HEK293T (cell line): ENCODE measurements around the gene LYPD1.

Experiments
- CTCF ChIA-PET: fragments of 350-600 bp; formaldehyde crosslinking; extraction: SDS; loops from one replicate; lab custom pipeline; 2021; ENCODE audit warnings: antibody characterized with exemption, inconsistent platforms; lab: Yijun Ruan, JAX
- POLR2A ChIA-PET: fragments of 350-600 bp; formaldehyde crosslinking; extraction: SDS; loops from one replicate; lab custom pipeline; 2020; ENCODE audit warnings: antibody characterized with exemption, inconsistent platforms; lab: Yijun Ruan, JAX
- DNase-seq: peaks from one replicate; pipeline ENCODE4 v3.0.0; 2012; ENCODE audit warnings: mixed read lengths; ENCODE audit errors: extremely low spot score
- ARNT ChIP-seq: fragments of 450-650 bp; IDR thresholded peaks from 2 replicates; pipeline ENCODE4 v1.6.1; 2017; ENCODE audit warnings: mild to moderate bottlenecking
- BHLHE40 ChIP-seq: fragments of 450-650 bp; IDR thresholded peaks from 2 replicates; pipeline ENCODE4 v1.6.1; 2016; ENCODE audit warnings: mild to moderate bottlenecking, moderate library complexity, borderline replicate concordance
- CTBP1 ChIP-seq: fragments of 450-650 bp; IDR thresholded peaks from 2 replicates; pipeline ENCODE4 v1.6.1; 2016; ENCODE audit warnings: borderline replicate concordance
- ELF4 ChIP-seq: fragments of 450-650 bp; IDR thresholded peaks from 2 replicates; pipeline ENCODE4 v1.6.1; 2017; ENCODE audit warnings: antibody characterized with exemption
- FOXA1 ChIP-seq: fragments of 450-650 bp; IDR thresholded peaks from 2 replicates; pipeline ENCODE4 v1.6.1; 2016; ENCODE audit warnings: mild to moderate bottlenecking
- FOXK2 ChIP-seq: fragments of 450-650 bp; IDR thresholded peaks from 2 replicates; pipeline ENCODE4 v1.6.1; 2016; ENCODE audit warnings: mild to moderate bottlenecking
- FOXM1 ChIP-seq: fragments of 450-650 bp; IDR thresholded peaks from 2 replicates; pipeline ENCODE4 v1.6.1; 2017; ENCODE audit warnings: mild to moderate bottlenecking, borderline replicate concordance
- HDGF ChIP-seq: fragments of 450-650 bp; IDR thresholded peaks from 2 replicates; pipeline ENCODE4 v1.6.1; 2017; ENCODE audit warnings: antibody characterized with exemption, borderline replicate concordance
- L3MBTL2 ChIP-seq: fragments of 450-650 bp; conservative IDR thresholded peaks from 2 replicates; pipeline ENCODE4 v1.6.1; 2016; ENCODE audit warnings: mild to moderate bottlenecking
- LEF1 ChIP-seq: fragments of 450-650 bp; IDR thresholded peaks from 2 replicates; pipeline ENCODE4 v1.6.1; 2017; ENCODE audit warnings: mild to moderate bottlenecking, borderline replicate concordance
- NFRKB ChIP-seq: fragments of 450-650 bp; IDR thresholded peaks from 2 replicates; pipeline ENCODE4 v1.6.1; 2016; ENCODE audit warnings: mild to moderate bottlenecking, moderate library complexity
- SP1 ChIP-seq: fragments of 450-650 bp; IDR thresholded peaks from 2 replicates; pipeline ENCODE4 v1.6.1; 2017
- SUZ12 ChIP-seq: fragments of 450-650 bp; IDR thresholded peaks from 2 replicates; pipeline ENCODE4 v1.6.1; 2016; ENCODE audit warnings: mild to moderate bottlenecking
- TARDBP ChIP-seq: fragments of 450-650 bp; IDR thresholded peaks from 2 replicates; pipeline ENCODE4 v1.6.1; 2016
- ZNF384 ChIP-seq: fragments of 450-650 bp; IDR thresholded peaks from 2 replicates; pipeline ENCODE4 v1.6.1; 2016
- TF ChIP-seq, protein P1 (sequence below): fragments of 450-650 bp; IDR thresholded peaks from 2 replicates; pipeline ENCODE4 v1.6.1; 2016

The LYPD1 gene

DNA sequence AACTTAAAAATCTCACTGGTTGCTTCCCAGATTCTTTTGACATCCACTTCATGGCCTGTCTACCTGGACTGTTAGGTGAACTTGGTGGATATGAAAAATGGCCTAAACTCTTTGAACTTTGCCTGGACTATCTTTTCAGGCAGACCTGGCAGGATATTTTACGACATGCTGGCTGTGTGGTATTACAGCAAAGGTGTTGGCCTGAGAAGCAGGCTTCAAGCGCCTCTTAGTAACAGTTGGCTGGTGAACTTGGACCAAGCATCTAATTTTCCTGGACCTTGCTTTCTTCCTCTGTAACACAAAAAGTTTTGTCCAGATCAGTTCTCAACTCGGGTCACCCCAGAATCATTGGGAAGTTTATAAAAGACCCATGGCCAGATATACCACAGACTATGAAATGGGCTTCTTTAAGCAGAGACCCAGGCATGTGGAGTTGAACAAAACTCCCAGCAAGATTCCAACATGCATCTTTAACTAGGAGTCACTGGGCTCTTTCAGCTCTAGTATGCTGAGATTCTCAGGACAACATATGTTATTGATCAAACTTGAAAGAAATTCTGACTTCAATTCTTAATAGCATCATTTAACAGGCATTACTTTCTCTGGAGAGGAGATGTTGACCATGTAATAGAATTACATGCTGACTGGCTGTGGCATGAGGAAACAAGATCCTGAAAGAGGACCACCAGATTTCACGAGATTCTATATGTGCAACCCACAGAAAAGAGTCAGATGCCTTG is 4.4 kb downstream of the LYPD1 start:
- ChIA-PET POLR2A (no interaction called here), CTCF (interaction anchor here (0.5 kb wide), 1 partner anchor 12 kb away, joined by 7 read pairs; no protein-coding TSS in a partner anchor)
- no peak for DNase-seq
- TF ChIP-seq ARNT (no peak), HDGF (no peak), CTBP1 (no peak), ELF4 (no peak), TARDBP (no peak), FOXA1 (no peak), LEF1 (no peak), ZNF384 (no peak), SUZ12 (no peak), L3MBTL2 (no peak), NFRKB (no peak)

- DNase-seq = no peak
- TF ChIP-seq TARDBP = no peak
- TF ChIP-seq HDGF = no peak
- TF ChIP-seq LEF1 = no peak
- no peak for TF ChIP-seq FOXM1
- TF ChIP-seq NFRKB = no peak
- TF ChIP-seq, protein P1, sequence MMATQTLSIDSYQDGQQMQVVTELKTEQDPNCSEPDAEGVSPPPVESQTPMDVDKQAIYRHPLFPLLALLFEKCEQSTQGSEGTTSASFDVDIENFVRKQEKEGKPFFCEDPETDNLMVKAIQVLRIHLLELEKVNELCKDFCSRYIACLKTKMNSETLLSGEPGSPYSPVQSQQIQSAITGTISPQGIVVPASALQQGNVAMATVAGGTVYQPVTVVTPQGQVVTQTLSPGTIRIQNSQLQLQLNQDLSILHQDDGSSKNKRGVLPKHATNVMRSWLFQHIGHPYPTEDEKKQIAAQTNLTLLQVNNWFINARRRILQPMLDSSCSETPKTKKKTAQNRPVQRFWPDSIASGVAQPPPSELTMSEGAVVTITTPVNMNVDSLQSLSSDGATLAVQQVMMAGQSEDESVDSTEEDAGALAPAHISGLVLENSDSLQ = no peak
- no peak for TF ChIP-seq FOXK2
- no peak for TF ChIP-seq ELF4
- no peak for TF ChIP-seq SUZ12
- TF ChIP-seq SP1 = no peak
- TF ChIP-seq ARNT = no peak
- TF ChIP-seq L3MBTL2 = no peak
- no peak for TF ChIP-seq ZNF384
- TF ChIP-seq CTBP1 = no peak
- no peak for TF ChIP-seq FOXA1
- TF ChIP-seq BHLHE40 = no peak
- CTCF ChIA-PET = no interaction called here
- POLR2A ChIA-PET = no interaction called here
Measured at GRCh38 chr2:132664096-132664495, 5.9 kb downstream of the LYPD1 start.

- ChIA-PET CTCF (no interaction called here), POLR2A (no interaction called here)
- TF ChIP-seq ARNT = no peak
- TF ChIP-seq ZNF384 = no peak
- no peak for TF ChIP-seq FOXK2
- TF ChIP-seq BHLHE40 = no peak
- TF ChIP-seq, protein P1 = no peak
- TF ChIP-seq LEF1 = no peak
- no peak for TF ChIP-seq TARDBP
- no peak for TF ChIP-seq L3MBTL2
- no peak for TF ChIP-seq SUZ12
- no peak for TF ChIP-seq FOXA1
- TF ChIP-seq HDGF = no peak
- no peak for TF ChIP-seq ELF4
- TF ChIP-seq SP1 = no peak
- TF ChIP-seq FOXM1 = no peak
- no peak for TF ChIP-seq CTBP1
- peak; percentile 8 for DNase-seq
Measured at GRCh38 chr2:132662732-132663131, 7.3 kb downstream of the LYPD1 start.

DNA sequence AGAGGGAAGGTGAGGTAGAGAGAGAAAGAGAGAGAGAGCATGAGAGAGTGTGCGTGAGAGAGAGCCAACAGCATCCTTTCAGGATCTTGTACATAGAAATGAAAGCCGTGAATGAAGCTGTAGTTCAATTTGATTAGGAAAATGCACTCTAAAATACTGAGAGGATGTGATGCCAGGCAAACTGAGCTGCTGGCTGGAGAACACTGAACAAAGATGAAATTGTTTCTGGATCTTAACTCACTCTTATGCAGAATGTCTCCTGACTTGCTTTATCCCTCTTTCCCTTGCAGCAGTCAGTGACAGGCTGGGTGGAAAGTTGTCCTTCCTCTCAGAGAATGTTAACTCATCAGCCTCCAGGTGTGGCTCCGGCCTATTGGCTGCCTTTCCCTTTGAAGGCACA is 10.7 kb downstream of the LYPD1 start:
- TF ChIP-seq FOXM1 (no peak), BHLHE40 (no peak)
- no peak for DNase-seq
- CTCF ChIA-PET = interaction anchor here (1.1 kb wide), 1 partner anchor 9 kb away, joined by 3 read pairs; no protein-coding TSS in a partner anchor
- POLR2A ChIA-PET = no interaction called here

DNA sequence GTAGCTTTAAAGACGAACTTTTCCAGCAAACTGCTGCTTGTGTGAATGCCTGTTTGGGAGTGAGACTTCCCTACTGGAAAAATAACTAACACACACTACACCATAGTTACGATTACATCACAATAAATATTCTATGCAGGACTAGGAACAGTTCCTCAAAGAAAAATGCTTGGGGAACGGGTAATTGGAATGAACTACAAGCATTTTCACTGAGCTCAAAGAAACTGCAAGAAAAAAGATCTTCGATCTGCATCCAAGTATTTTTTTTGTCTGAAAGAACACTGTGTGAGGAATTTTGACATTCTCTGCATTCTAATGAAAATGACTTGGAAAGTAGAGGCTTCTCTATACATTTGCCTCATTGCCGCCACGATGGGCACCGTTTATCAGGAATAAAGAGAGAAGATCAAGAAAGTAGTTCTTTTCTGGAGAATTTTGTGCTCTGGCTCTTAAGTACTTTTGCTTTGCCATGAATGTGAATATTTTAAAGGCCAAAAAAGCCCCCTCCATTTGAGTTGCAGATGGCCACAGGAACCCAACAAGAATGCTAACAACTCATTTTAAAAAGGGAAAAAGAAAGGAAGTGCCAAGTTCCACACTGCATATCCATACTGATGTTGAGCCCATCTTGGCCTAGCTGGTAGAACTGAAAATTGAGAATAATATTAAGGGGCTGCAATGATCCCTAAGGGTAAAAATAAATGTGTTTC is 13.6 kb downstream of the LYPD1 start:
- DNase-seq = no peak
- ChIA-PET POLR2A (no interaction called here), CTCF (no interaction called here)
- TF ChIP-seq HDGF = no peak
- TF ChIP-seq ARNT = no peak
- TF ChIP-seq SUZ12 = no peak
- TF ChIP-seq ZNF384 = no peak
- TF ChIP-seq NFRKB = no peak
- TF ChIP-seq ELF4 = no peak
- TF ChIP-seq FOXK2 = no peak
- TF ChIP-seq SP1 = no peak
- no peak for TF ChIP-seq FOXM1
- TF ChIP-seq BHLHE40 = no peak
- TF ChIP-seq LEF1 = no peak
- TF ChIP-seq FOXA1 = no peak
- TF ChIP-seq CTBP1 = no peak
- TF ChIP-seq, protein P1 = no peak
- no peak for TF ChIP-seq L3MBTL2
- no peak for TF ChIP-seq TARDBP

- ChIA-PET CTCF (no interaction called here), POLR2A (no interaction called here)
- TF ChIP-seq CTBP1 (no peak), FOXK2 (no peak), LEF1 (no peak), TARDBP (no peak), L3MBTL2 (no peak), ELF4 (no peak), NFRKB (no peak), FOXA1 (no peak), ZNF384 (no peak), BHLHE40 (no peak), FOXM1 (no peak), SUZ12 (no peak), SP1 (no peak), ARNT (no peak), HDGF (no peak)
- TF ChIP-seq, protein P1 = no peak
- DNase-seq = no peak
Measured at GRCh38 chr2:132654968-132655367, 15.0 kb downstream of the LYPD1 start.
